ENCODE data around the gene JMJD8.

DNA sequence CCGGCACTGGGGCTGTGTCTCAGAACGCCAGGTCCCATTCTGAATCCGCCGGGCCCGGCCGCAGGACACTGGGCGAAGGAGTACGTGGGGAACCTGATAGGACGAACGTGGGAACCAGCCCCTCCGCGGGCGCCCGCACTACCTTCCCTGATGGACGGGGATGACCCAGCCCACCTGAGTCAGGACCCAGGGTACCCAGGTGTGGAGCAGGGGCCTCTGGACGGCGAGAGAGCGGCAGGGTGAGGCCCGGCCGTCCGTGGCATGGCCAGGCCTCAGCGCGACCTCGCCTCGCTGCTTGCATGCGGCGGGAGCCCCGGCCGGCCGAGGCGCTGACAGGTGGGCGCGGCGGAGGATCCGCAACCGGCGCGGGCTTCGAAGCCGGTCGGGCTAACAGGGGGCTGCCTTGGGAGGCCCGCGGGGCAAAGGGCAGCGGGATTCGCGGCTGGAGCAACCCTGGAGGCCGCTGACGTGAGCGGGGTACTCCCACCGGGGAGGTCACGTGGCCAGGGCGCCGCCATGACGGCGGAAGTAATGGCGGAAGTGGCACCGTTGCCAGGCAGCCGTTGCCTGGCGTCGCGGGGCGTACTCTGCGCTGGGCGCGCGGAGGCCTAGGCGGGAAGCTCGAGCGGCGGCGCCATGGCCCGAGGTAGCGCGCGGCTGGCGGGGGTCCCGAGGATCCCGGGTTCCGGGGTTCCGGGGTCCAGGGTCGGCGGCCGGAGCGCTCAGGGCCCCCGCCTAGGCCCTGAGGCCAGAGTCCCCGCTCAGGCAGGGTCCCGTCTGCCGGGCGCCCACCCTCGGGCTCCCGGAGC lies 35.1 kb downstream of the JMJD8 start, which contains the start of gene WDR90:
- TF ChIP-seq, protein P1, sequence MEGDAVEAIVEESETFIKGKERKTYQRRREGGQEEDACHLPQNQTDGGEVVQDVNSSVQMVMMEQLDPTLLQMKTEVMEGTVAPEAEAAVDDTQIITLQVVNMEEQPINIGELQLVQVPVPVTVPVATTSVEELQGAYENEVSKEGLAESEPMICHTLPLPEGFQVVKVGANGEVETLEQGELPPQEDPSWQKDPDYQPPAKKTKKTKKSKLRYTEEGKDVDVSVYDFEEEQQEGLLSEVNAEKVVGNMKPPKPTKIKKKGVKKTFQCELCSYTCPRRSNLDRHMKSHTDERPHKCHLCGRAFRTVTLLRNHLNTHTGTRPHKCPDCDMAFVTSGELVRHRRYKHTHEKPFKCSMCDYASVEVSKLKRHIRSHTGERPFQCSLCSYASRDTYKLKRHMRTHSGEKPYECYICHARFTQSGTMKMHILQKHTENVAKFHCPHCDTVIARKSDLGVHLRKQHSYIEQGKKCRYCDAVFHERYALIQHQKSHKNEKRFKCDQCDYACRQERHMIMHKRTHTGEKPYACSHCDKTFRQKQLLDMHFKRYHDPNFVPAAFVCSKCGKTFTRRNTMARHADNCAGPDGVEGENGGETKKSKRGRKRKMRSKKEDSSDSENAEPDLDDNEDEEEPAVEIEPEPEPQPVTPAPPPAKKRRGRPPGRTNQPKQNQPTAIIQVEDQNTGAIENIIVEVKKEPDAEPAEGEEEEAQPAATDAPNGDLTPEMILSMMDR (IDR thresholded peaks at IDR 0.05; ENCODE audit: low read depth, low read length, missing input control) = no peak
- TF ChIP-seq, protein P2, sequence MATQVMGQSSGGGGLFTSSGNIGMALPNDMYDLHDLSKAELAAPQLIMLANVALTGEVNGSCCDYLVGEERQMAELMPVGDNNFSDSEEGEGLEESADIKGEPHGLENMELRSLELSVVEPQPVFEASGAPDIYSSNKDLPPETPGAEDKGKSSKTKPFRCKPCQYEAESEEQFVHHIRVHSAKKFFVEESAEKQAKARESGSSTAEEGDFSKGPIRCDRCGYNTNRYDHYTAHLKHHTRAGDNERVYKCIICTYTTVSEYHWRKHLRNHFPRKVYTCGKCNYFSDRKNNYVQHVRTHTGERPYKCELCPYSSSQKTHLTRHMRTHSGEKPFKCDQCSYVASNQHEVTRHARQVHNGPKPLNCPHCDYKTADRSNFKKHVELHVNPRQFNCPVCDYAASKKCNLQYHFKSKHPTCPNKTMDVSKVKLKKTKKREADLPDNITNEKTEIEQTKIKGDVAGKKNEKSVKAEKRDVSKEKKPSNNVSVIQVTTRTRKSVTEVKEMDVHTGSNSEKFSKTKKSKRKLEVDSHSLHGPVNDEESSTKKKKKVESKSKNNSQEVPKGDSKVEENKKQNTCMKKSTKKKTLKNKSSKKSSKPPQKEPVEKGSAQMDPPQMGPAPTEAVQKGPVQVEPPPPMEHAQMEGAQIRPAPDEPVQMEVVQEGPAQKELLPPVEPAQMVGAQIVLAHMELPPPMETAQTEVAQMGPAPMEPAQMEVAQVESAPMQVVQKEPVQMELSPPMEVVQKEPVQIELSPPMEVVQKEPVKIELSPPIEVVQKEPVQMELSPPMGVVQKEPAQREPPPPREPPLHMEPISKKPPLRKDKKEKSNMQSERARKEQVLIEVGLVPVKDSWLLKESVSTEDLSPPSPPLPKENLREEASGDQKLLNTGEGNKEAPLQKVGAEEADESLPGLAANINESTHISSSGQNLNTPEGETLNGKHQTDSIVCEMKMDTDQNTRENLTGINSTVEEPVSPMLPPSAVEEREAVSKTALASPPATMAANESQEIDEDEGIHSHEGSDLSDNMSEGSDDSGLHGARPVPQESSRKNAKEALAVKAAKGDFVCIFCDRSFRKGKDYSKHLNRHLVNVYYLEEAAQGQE (IDR thresholded peaks at IDR 0.05) = no peak
